ENCODE measurements around the gene TFR2.

TFR2 gene

GRCh38 chr7:100654908-100655831 is 13.8 kb upstream of the TFR2 start:
- H3K4me3 ChIP-seq (ENCODE audit: low read depth, low read length) = no peak overlapping the region

- no peak overlapping the region for H3K4me3 ChIP-seq (ENCODE audit: low read depth, low read length)
Observed at GRCh38 chr7:100649826-100650565, 8.6 kb upstream of the TFR2 start.

GRCh38 chr7:100642534-100642907 is 1.2 kb upstream of the TFR2 start:
- H3K4me3 ChIP-seq (ENCODE audit: low read depth, low read length) = no peak overlapping the region

GRCh38 chr7:100641860-100642533 is 645 bp upstream of the TFR2 start:
- H3K4me3 ChIP-seq (ENCODE audit: low read depth, low read length) = no peak overlapping the region

- H3K4me3 ChIP-seq (ENCODE audit: low read depth, low read length) = no peak overlapping the region
Observed at GRCh38 chr7:100640517-100641440, 573 bp downstream of the TFR2 start.

GRCh38 chr7:100639995-100640516 is 1.3 kb downstream of the TFR2 start:
- no peak overlapping the region for H3K4me3 ChIP-seq (ENCODE audit: low read depth, low read length)

- peak overlapping the region; percentile 44 for H3K4me3 ChIP-seq (ENCODE audit: low read depth, low read length)
Observed at GRCh38 chr7:100632951-100633717, 8.2 kb downstream of the TFR2 start.

- H3K4me3 ChIP-seq (ENCODE audit: low read depth, low read length) = no peak overlapping the region
Observed at GRCh38 chr7:100630066-100630465, 11.3 kb downstream of the TFR2 start.

- no peak overlapping the region for H3K4me3 ChIP-seq (ENCODE audit: low read depth, low read length)
Observed at GRCh38 chr7:100629117-100629716, 12.1 kb downstream of the TFR2 start.

- no peak overlapping the region for H3K4me3 ChIP-seq (ENCODE audit: low read depth, low read length)
Observed at GRCh38 chr7:100627238-100627549, 14.2 kb downstream of the TFR2 start.

GRCh38 chr7:100626530-100627237 is 14.7 kb downstream of the TFR2 start:
- H3K4me3 ChIP-seq (ENCODE audit: low read depth, low read length) = peak overlapping the region; percentile 17

- H3K4me3 ChIP-seq (ENCODE audit: low read depth, low read length) = no peak overlapping the region
Observed at GRCh38 chr7:100626055-100626454, 15.3 kb downstream of the TFR2 start.

GRCh38 chr7:100623951-100624824 is 17.2 kb downstream of the TFR2 start:
- no peak overlapping the region for H3K4me3 ChIP-seq (ENCODE audit: low read depth, low read length)

GRCh38 chr7:100621554-100621953 is 19.8 kb downstream of the TFR2 start:
- no peak overlapping the region for H3K4me3 ChIP-seq (ENCODE audit: low read depth, low read length)

GRCh38 chr7:100620804-100621203 is 20.5 kb downstream of the TFR2 start:
- H3K4me3 ChIP-seq (ENCODE audit: low read depth, low read length) = no peak overlapping the region

GRCh38 chr7:100620239-100620638 is 21.1 kb downstream of the TFR2 start:
- no peak overlapping the region for H3K4me3 ChIP-seq (ENCODE audit: low read depth, low read length)

- no peak overlapping the region for H3K4me3 ChIP-seq (ENCODE audit: low read depth, low read length)
Observed at GRCh38 chr7:100614308-100614861, 27.0 kb downstream of the TFR2 start.

Data from iPS-11a (cell line).